Measurements from ENCODE around the gene TPTE2. TPM values are rescaled to one million over a fixed set of nuclear protein-coding genes. Genes with fewer than 3 reads are reported as not detected.

The TPTE2 gene
- total and polyA plus RNA-seq, 2 experiments from 2014 or later: 0.24 TPM; not detected in 1

- Histone ChIP-seq H3K27ac (no peak overlapping the region), H3K4me3 (no peak overlapping the region), H3K27me3 (no peaks in the 10 kb centered on the region), H3K4me1 (ENCODE audit: low read depth) (no peaks in the 10 kb centered on the region), H3K9me3 (ENCODE audit: low read depth) (no peaks in the 10 kb centered on the region), H3K36me3 (no peaks in the 10 kb centered on the region)
- no peak for DNase-seq (ENCODE audit: low read depth in 1 of 2, low spot score in 1 of 2)
- no peak for TF ChIP-seq CTCF (IDR thresholded peaks at IDR 0.05; ENCODE audit: low read depth, low read length)
Measured at GRCh38 chr13:19581675-19582074, 20.3 kb upstream of the TPTE2 start.

- H3K4me1 ChIP-seq (ENCODE audit: low read depth): no peaks in the 10 kb centered on the region
- no peak overlapping the region for H3K4me3 ChIP-seq
- no peak for TF ChIP-seq CTCF (IDR thresholded peaks at IDR 0.05; ENCODE audit: low read depth, low read length)
- no peak overlapping the region for H3K27ac ChIP-seq
- H3K27me3 ChIP-seq: no peaks in the 10 kb centered on the region
- no peak for DNase-seq (ENCODE audit: low read depth in 1 of 2, low spot score in 1 of 2)
- no peaks in the 10 kb centered on the region for H3K36me3 ChIP-seq
- H3K9me3 ChIP-seq (ENCODE audit: low read depth): no peaks in the 10 kb centered on the region
Measured at GRCh38 chr13:19575230-19575629, 13.9 kb upstream of the TPTE2 start.

- Histone ChIP-seq H3K27ac (no peak overlapping the region), H3K9me3 (ENCODE audit: low read depth) (no peaks in the 10 kb centered on the region), H3K4me3 (no peak overlapping the region), H3K36me3 (no peaks in the 10 kb centered on the region), H3K4me1 (ENCODE audit: low read depth) (no peaks in the 10 kb centered on the region), H3K27me3 (no peaks in the 10 kb centered on the region)
- DNase-seq (ENCODE audit: low read depth in 1 of 2, low spot score in 1 of 2): no peak
- TF ChIP-seq CTCF (IDR thresholded peaks at IDR 0.05; ENCODE audit: low read depth, low read length): no peak
Measured at GRCh38 chr13:19573120-19573716, 11.9 kb upstream of the TPTE2 start.

- no peaks in the 10 kb centered on the region for H3K4me1 ChIP-seq (ENCODE audit: low read depth)
- no peak for DNase-seq (ENCODE audit: low read depth in 1 of 2, low spot score in 1 of 2)
- H3K27ac ChIP-seq: no peak overlapping the region
- H3K9me3 ChIP-seq (ENCODE audit: low read depth): no peaks in the 10 kb centered on the region
- TF ChIP-seq CTCF (IDR thresholded peaks at IDR 0.05; ENCODE audit: low read depth, low read length): no peak
- H3K36me3 ChIP-seq: no peaks in the 10 kb centered on the region
- no peak overlapping the region for H3K4me3 ChIP-seq
- H3K27me3 ChIP-seq: no peaks in the 10 kb centered on the region
Measured at GRCh38 chr13:19572280-19572679, 10.9 kb upstream of the TPTE2 start.

GRCh38 chr13:19567820-19568534 lies 6.6 kb upstream of the TPTE2 start:
- no peak for TF ChIP-seq CTCF (IDR thresholded peaks at IDR 0.05; ENCODE audit: low read depth, low read length)
- Histone ChIP-seq H3K4me1 (ENCODE audit: low read depth) (no peaks in the 10 kb centered on the region), H3K27me3 (no peaks in the 10 kb centered on the region)

More at GRCh38 chr13:19567820-19568534, 6.6 kb upstream of the TPTE2 start:
- Histone ChIP-seq H3K9me3 (ENCODE audit: low read depth) (no peaks in the 10 kb centered on the region), H3K4me3 (no peak overlapping the region), H3K27ac (no peak overlapping the region), H3K36me3 (no peaks in the 10 kb centered on the region)
- no peak for DNase-seq (ENCODE audit: low read depth in 1 of 2, low spot score in 1 of 2)

Measured in cardiac muscle cell (in vitro differentiated cells and primary cell).